ENCODE measurements around the gene TACSTD2.
"Not testable (repeated sequence)": the region's sequence is repeated elsewhere in the genome, so short reads cannot be mapped to it uniquely, and the experiment has no call there.

TACSTD2 gene

GRCh38 chr1:58555393-58555792 is 21.7 kb downstream of the TACSTD2 start:
- DNase-seq, result no peak

GRCh38 chr1:58551186-58552140 is 25.6 kb downstream of the TACSTD2 start:
- DNase-seq, result no peak

- not testable (repeated sequence) for DNase-seq
Measured at GRCh38 chr1:58549291-58549690, 27.8 kb downstream of the TACSTD2 start.

- no peak for DNase-seq
Measured at GRCh38 chr1:58548371-58548770, 28.7 kb downstream of the TACSTD2 start.

- DNase-seq, result peak; percentile 70 to 91
Measured at GRCh38 chr1:58546520-58547308, 30.3 kb downstream of the TACSTD2 start, which contains the start of gene OMA1. OMA1 (minus strand) TSS chr1:58546726; CDS start chr1:58539294, 7,432 bp downstream.

GRCh38 chr1:58545591-58546519 is 31.2 kb downstream of the TACSTD2 start:
- peak in 1 of 2 experiments; percentile 49 for DNase-seq

- no peak for DNase-seq
Measured at GRCh38 chr1:58543260-58543659, 33.8 kb downstream of the TACSTD2 start.

GRCh38 chr1:58539553-58539952 is 37.5 kb downstream of the TACSTD2 start:
- no peak for DNase-seq

- DNase-seq, result no peak
Measured at GRCh38 chr1:58538821-58539220, 38.2 kb downstream of the TACSTD2 start.

- not testable (repeated sequence) for DNase-seq
Measured at GRCh38 chr1:58531842-58532241, 45.2 kb downstream of the TACSTD2 start.

- DNase-seq, result no peak
Measured at GRCh38 chr1:58529284-58529683, 47.8 kb downstream of the TACSTD2 start.

GRCh38 chr1:58528518-58528917 is 48.5 kb downstream of the TACSTD2 start:
- DNase-seq, result no peak

All from SW 1271 (cell line).